IMR-90 (cell line): ENCODE data around the gene PPWD1. TPM values are rescaled to one million over a fixed set of nuclear protein-coding genes. Genes with fewer than 3 reads are reported as not detected.

Experiments used
- ATAC-seq: fragments of 200-7000 bp; cut with Tn5 transposase; 2 replicates; pipeline ENCODE4 v1.9.1; 2020; ENCODE audit warnings: low read depth, mild to moderate bottlenecking, moderate library complexity
- BruUV-seq: library from RNA; stranded (reverse); fragments of 400-500 nt; replicated peaks from 2 replicates; lab custom pipeline; 2021; lab: Mats Ljungman, UMichigan
- CTCF ChIA-PET: fragments of 300-600 bp; formaldehyde crosslinking; extraction: SDS; loops from one replicate; lab custom pipeline; 2021; ENCODE audit warnings: antibody characterized with exemption; lab: Yijun Ruan, JAX
- POLR2A ChIA-PET: fragments of 300-600 bp; sonication (Branson Sonifier 250); formaldehyde crosslinking; loops from one replicate; lab custom pipeline; 2022; ENCODE audit warnings: antibody characterized with exemption; ENCODE audit not compliant: unreplicated experiment; lab: Charles Lee
- DNase-seq: peaks from one replicate; pipeline ENCODE4 v3.0.0; 2013
- H2AFZ ChIP-seq: replicated peaks from 2 replicates; pipeline ENCODE3; 2013; ENCODE audit warnings: low read length, mild to moderate bottlenecking; ENCODE audit not compliant: poor library complexity
- H2AK5ac ChIP-seq: 2 replicates; pipeline ENCODE4 v1.6.1; 2013; ENCODE audit warnings: low read depth, low read length, inconsistent platforms
- H2AK9ac ChIP-seq: replicated peaks from 2 replicates; pipeline ENCODE3; 2013; ENCODE audit warnings: mild to moderate bottlenecking, low read depth, low read length, moderate library complexity; ENCODE audit not compliant: poor library complexity
- H2BK120ac ChIP-seq: 2 replicates; pipeline ENCODE4 v1.6.1; 2013; ENCODE audit warnings: low read depth, low read length, inconsistent platforms
- H2BK15ac ChIP-seq: 3 replicates; pipeline ENCODE4 v1.6.1; 2013; ENCODE audit warnings: low read depth, low read length, inconsistent platforms
- H2BK20ac ChIP-seq: 2 replicates; pipeline ENCODE4 v1.6.1; 2013; ENCODE audit warnings: low read depth, mild to moderate bottlenecking, inconsistent platforms, low read length, moderate library complexity
- H2BK5ac ChIP-seq: 2 replicates; pipeline ENCODE4 v1.6.1; 2013; ENCODE audit warnings: mild to moderate bottlenecking, low read depth, low read length, inconsistent platforms; ENCODE audit not compliant: poor library complexity, severe bottlenecking
- H3K14ac ChIP-seq: replicated peaks from 2 replicates; pipeline ENCODE4 v1.6.1; 2013; ENCODE audit warnings: low read depth, low read length, inconsistent platforms
- H3K18ac ChIP-seq: 2 replicates; pipeline ENCODE4 v1.6.1; 2013; ENCODE audit warnings: low read depth, low read length, control low read depth
- H3K23ac ChIP-seq: 2 replicates; pipeline ENCODE4 v1.6.1; 2013; ENCODE audit warnings: low read depth, low read length, inconsistent platforms
- H3K27ac ChIP-seq: 2 replicates; pipeline ENCODE4 v1.5.1; 2013; ENCODE audit warnings: mild to moderate bottlenecking, control low read depth, low read length; ENCODE audit not compliant: insufficient read depth
- H3K27me3 ChIP-seq: 2 replicates; pipeline ENCODE4 v1.6.1; 2013; ENCODE audit warnings: low read length; ENCODE audit not compliant: control insufficient read depth, insufficient read depth
- H3K36me3 ChIP-seq: 2 replicates; pipeline ENCODE4 v1.6.1; 2013; ENCODE audit warnings: low read length, mixed read lengths; ENCODE audit not compliant: control insufficient read depth, insufficient read depth
- H3K4ac ChIP-seq: 2 replicates; pipeline ENCODE4 v1.6.1; 2013; ENCODE audit warnings: low read depth, low read length, inconsistent platforms
- H3K4me1 ChIP-seq: 2 replicates; pipeline ENCODE4 v1.6.1; 2013; ENCODE audit warnings: low read length, mixed read lengths; ENCODE audit not compliant: control insufficient read depth, insufficient read depth
- H3K4me2 ChIP-seq: 2 replicates; pipeline ENCODE4 v1.6.1; 2013; ENCODE audit warnings: low read depth, mild to moderate bottlenecking, control low read depth, low read length, moderate library complexity
- H3K4me3 ChIP-seq: 2 replicates; pipeline ENCODE4 v1.5.1; 2013; ENCODE audit warnings: low read depth, mild to moderate bottlenecking, control low read depth, low read length, moderate library complexity; ENCODE audit not compliant: insufficient read depth
- H3K56ac ChIP-seq: 2 replicates; pipeline ENCODE4 v1.6.1; 2013; ENCODE audit warnings: low read length, inconsistent platforms; ENCODE audit not compliant: insufficient read depth; ENCODE audit errors: extremely low read depth
- H3K79me1 ChIP-seq, 2 experiments: 2 replicates each; pipeline ENCODE4 v1.6.1; 2013; ENCODE audit warnings: low read length in 2 of 2, inconsistent platforms in 1 of 2, low read depth in 1 of 2
- H3K9ac ChIP-seq: 2 replicates; pipeline ENCODE4 v1.6.1; 2013; ENCODE audit warnings: low read depth, low read length, control low read depth
- H3K9me1 ChIP-seq: 2 replicates; pipeline ENCODE4 v1.6.1; 2013; ENCODE audit warnings: low read length, inconsistent platforms; ENCODE audit not compliant: insufficient read depth
- H3K9me3 ChIP-seq: 2 replicates; pipeline ENCODE4 v1.6.1; 2013; ENCODE audit warnings: low read length; ENCODE audit not compliant: control insufficient read depth, insufficient read depth
- H4K20me1 ChIP-seq: 2 replicates; pipeline ENCODE4 v1.6.1; 2013; ENCODE audit warnings: low read length, inconsistent platforms; ENCODE audit not compliant: insufficient read depth
- H4K5ac ChIP-seq: 2 replicates; pipeline ENCODE4 v1.6.1; 2013; ENCODE audit warnings: mild to moderate bottlenecking, low read depth, low read length, control low read depth
- H4K8ac ChIP-seq, 2 experiments: 2 replicates each; pipeline ENCODE4 v1.6.1; 2013; ENCODE audit warnings: low read depth in 2 of 2, low read length in 2 of 2, control low read depth in 1 of 2, inconsistent platforms in 1 of 2
- H4K91ac ChIP-seq: 2 replicates; pipeline ENCODE4 v1.6.1; 2013; ENCODE audit warnings: low read depth, low read length, inconsistent platforms; ENCODE audit not compliant: insufficient read depth
- BHLHE40 ChIP-seq: fragments of 150-350 bp; IDR thresholded peaks from 2 replicates; pipeline ENCODE4 v1.6.1; 2016; ENCODE audit warnings: mild to moderate bottlenecking, low read depth, low read length
- CEBPB ChIP-seq: IDR thresholded peaks from 2 replicates; pipeline ENCODE4 v1.6.1; 2012; ENCODE audit warnings: low read depth, low read length, improper control_type of control experiment
- CHD1 ChIP-seq: IDR thresholded peaks from 2 replicates; pipeline ENCODE4 v1.6.1; 2012; ENCODE audit warnings: low read depth, low read length, improper control_type of control experiment
- CTCF ChIP-seq: conservative IDR thresholded peaks from 2 replicates; pipeline ENCODE4 v1.5.1; 2012; ENCODE audit warnings: mild to moderate bottlenecking, low read depth, low read length, improper control_type of control experiment
- ELK1 ChIP-seq: fragments of 150-350 bp; IDR thresholded peaks from 2 replicates; pipeline ENCODE4 v1.6.1; 2016; ENCODE audit warnings: low read depth, mild to moderate bottlenecking, low read length, moderate library complexity, borderline replicate concordance
- FOS ChIP-seq: fragments of 150-350 bp; IDR thresholded peaks from 2 replicates; pipeline ENCODE4 v1.6.1; 2016; ENCODE audit warnings: low read depth, low read length
- MAFK ChIP-seq: IDR thresholded peaks from 2 replicates; pipeline ENCODE4 v1.6.1; 2012; ENCODE audit warnings: low read depth, low read length, improper control_type of control experiment
- MAZ ChIP-seq: IDR thresholded peaks from 2 replicates; pipeline ENCODE4 v1.6.1; 2012; ENCODE audit warnings: low read depth, mild to moderate bottlenecking, low read length, improper control_type of control experiment, moderate library complexity, borderline replicate concordance
- MXI1 ChIP-seq: IDR thresholded peaks from 2 replicates; pipeline ENCODE4 v1.6.1; 2012; ENCODE audit warnings: low read depth, mild to moderate bottlenecking, low read length, moderate library complexity, borderline replicate concordance
- NFE2L2 ChIP-seq: fragments of 150-350 bp; IDR thresholded peaks from 2 replicates; pipeline ENCODE4 v1.6.1; 2016; ENCODE audit warnings: low read depth, mild to moderate bottlenecking, low read length
- POLR2A ChIP-seq: IDR thresholded peaks from 2 replicates; pipeline ENCODE4 v1.6.1; 2012; ENCODE audit warnings: mild to moderate bottlenecking, low read depth, low read length
- RAD21 ChIP-seq: IDR thresholded peaks from 2 replicates; pipeline ENCODE4 v1.6.1; 2012; ENCODE audit warnings: low read length, improper control_type of control experiment
- RCOR1 ChIP-seq: IDR thresholded peaks from 2 replicates; pipeline ENCODE4 v1.6.1; 2012; ENCODE audit warnings: mild to moderate bottlenecking, low read length, improper control_type of control experiment; ENCODE audit not compliant: insufficient replicate concordance
- RFX5 ChIP-seq: IDR thresholded peaks from 2 replicates; pipeline ENCODE4 v1.8.0; 2012; ENCODE audit warnings: low read depth, mild to moderate bottlenecking, low read length, moderate library complexity
- SMC3 ChIP-seq: fragments of 150-350 bp; IDR thresholded peaks from 2 replicates; pipeline ENCODE4 v1.6.1; 2016; ENCODE audit warnings: low read depth, mild to moderate bottlenecking, antibody characterized with exemption, low read length, moderate library complexity
- USF2 ChIP-seq: fragments of 150-350 bp; IDR thresholded peaks from 2 replicates; pipeline ENCODE4 v1.6.1; 2017; ENCODE audit warnings: mild to moderate bottlenecking, antibody characterized with exemption, low read length, low read depth
- WGBS, 2 experiments: methylation state at CpG; one replicate each; pipeline versions ENCODE4 v1.1.5 to v1.1.7; 2013; ENCODE audit warnings: missing lambda C conversion rate in 2 of 2; ENCODE audit not compliant: insufficient read length in 1 of 2; ENCODE audit errors: extremely low coverage in 2 of 2; 5-methylcytosine and 5-hydroxymethylcytosine counted together
- dilution Hi-C: fragments of 300-500 bp; cut with HindIII; formaldehyde crosslinking; loops from one replicate; pipeline ENCODE4 v1.14.3; 2018; ENCODE audit warnings: low sequenced_read_pairs; ENCODE audit not compliant: unreplicated experiment
- in situ Hi-C: fragments of 300-500 bp; cut with MboI; formaldehyde crosslinking; loops from 3 replicates; pipeline ENCODE4 v1.14.3; 2019; ENCODE audit warnings: low sequenced_read_pairs, inconsistent platforms, mixed read lengths
- intact Hi-C: fragments of 100-400 bp; cut with micrococcal nuclease; formaldehyde crosslinking; loops from 2 replicates; pipeline ENCODE4 v1.10.0; 2022
- polyA plus RNA-seq, 3 experiments: library from polyadenylated mRNA; depleted of rRNA; stranded (reverse); fragments of >200 nt; gene quantifications; 2 replicates each; pipeline ENCODE4 v1.2.3, GENCODE V29; 2012; ENCODE audit warnings: low replicate concordance in 1 of 3
- total RNA-seq: library from RNA; depleted of rRNA; stranded (reverse); fragments of >200 nt; gene quantifications from 2 replicates; pipeline ENCODE4 v1.2.3, GENCODE V29; 2012

PPWD1 gene
- total and polyA plus RNA-seq, 2 of the 4 experiments (the other 2 are of a cell fraction) = 12.5 to 17.9 TPM

- Histone ChIP-seq H2BK15ac (no peak overlapping the region), H3K4ac (no peak overlapping the region), H3K27me3 (no peaks in the 10 kb centered on the region), H2AK9ac (no peak overlapping the region), H4K91ac (no peak overlapping the region), H3K4me3 (no peak overlapping the region), H3K4me1 (no peaks in the 10 kb centered on the region), H2BK20ac (no peak overlapping the region), H4K5ac (no peak overlapping the region), H3K79me1 (peaks cover 12 to 22% of the 10 kb centered on the region in 2 experiments), H2BK5ac (no peak overlapping the region), H3K14ac (no peak overlapping the region), H3K36me3 (no peaks in the 10 kb centered on the region; the same call in 1 of the 2 replicates), H4K8ac (no peak overlapping the region), H3K18ac (no peak overlapping the region), H2BK120ac (no peak overlapping the region), H3K27ac (no peak overlapping the region), H3K56ac (no peak overlapping the region), H3K4me2 (no peak overlapping the region), H2AK5ac (no peak overlapping the region), H3K9ac (no peak overlapping the region), H3K23ac (no peak overlapping the region), H3K9me1 (no peaks in the 10 kb centered on the region), H2AFZ (no peak overlapping the region), H4K20me1 (no peaks in the 10 kb centered on the region), H3K9me3 (no peaks in the 10 kb centered on the region)
- ChIA-PET CTCF (no interaction called here), POLR2A (interaction anchor here (0.6 kb wide), 1 partner anchor 45 kb away, joined by 4 read pairs; no protein-coding TSS in a partner anchor)
- ATAC-seq = no peak
- no peak for TF ChIP-seq RFX5
- TF ChIP-seq MAFK = no peak
- TF ChIP-seq CEBPB = no peak
- TF ChIP-seq FOS = no peak
- TF ChIP-seq ELK1 = no peak
- no peak for TF ChIP-seq POLR2A
- no peak for TF ChIP-seq MAZ
- no peak for TF ChIP-seq SMC3
- no peak for TF ChIP-seq CHD1
- TF ChIP-seq CTCF = no peak
- no peak for TF ChIP-seq BHLHE40
- no peak for TF ChIP-seq RAD21
- no peak for TF ChIP-seq USF2
- no peak for TF ChIP-seq RCOR1
- no peak for TF ChIP-seq NFE2L2
- TF ChIP-seq MXI1 = no peak
- intact Hi-C loops (no loop called here), in situ Hi-C loops (no loop called here), dilution Hi-C loops (no loop called here)
- no TSS peak for BruUV-seq
- no peak for DNase-seq
- no CpG with 5 or more reads among the region's 5 CpGs for WGBS, 2 experiments
Measured at GRCh38 chr5:65553941-65554340, 9.2 kb upstream of the PPWD1 start.
